H9 (cell line): ENCODE data around the gene NCKAP5L. TPM values are rescaled to one million over a fixed set of nuclear protein-coding genes. Genes with fewer than 3 reads are reported as not detected.
A peak's percentile ranks its signal among the peaks of the same experiment; 100 is the strongest.

Source experiments
- DNase-seq: peaks from one replicate; pipeline ENCODE4 v3.0.0-alpha.2; 2017
- H2AFZ ChIP-seq: one replicate; pipeline ENCODE4 v1.6.1; 2013; ENCODE audit warnings: mild to moderate bottlenecking, low read length, control low read depth, moderate library complexity
- H2AK5ac ChIP-seq: 2 replicates; pipeline ENCODE4 v1.6.1; 2013; ENCODE audit warnings: low read length, control low read depth, mixed read lengths; ENCODE audit not compliant: insufficient read length
- H2BK120ac ChIP-seq: one replicate; pipeline ENCODE4 v1.6.1; 2013; ENCODE audit warnings: low read depth, mild to moderate bottlenecking, low read length, control low read depth, inconsistent platforms; ENCODE audit not compliant: poor library complexity, severe bottlenecking
- H2BK12ac ChIP-seq: 2 replicates; pipeline ENCODE4 v1.6.1; 2013; ENCODE audit warnings: low read length, control low read depth, mixed read lengths, low read depth; ENCODE audit not compliant: insufficient read length
- H2BK15ac ChIP-seq: 2 replicates; pipeline ENCODE4 v1.6.1; 2013; ENCODE audit warnings: low read depth, low read length, control low read depth
- H2BK20ac ChIP-seq: one replicate; pipeline ENCODE4 v1.6.1; 2013; ENCODE audit warnings: low read depth, mild to moderate bottlenecking, low read length, control low read depth, inconsistent platforms; ENCODE audit not compliant: poor library complexity, severe bottlenecking
- H2BK5ac ChIP-seq: 2 replicates; pipeline ENCODE4 v1.6.1; 2013; ENCODE audit warnings: low read length, control low read depth, mixed read lengths; ENCODE audit not compliant: insufficient read length
- H3K14ac ChIP-seq: 2 replicates; pipeline ENCODE4 v1.6.1; 2013; ENCODE audit warnings: low read length, control low read depth; ENCODE audit not compliant: insufficient read depth
- H3K18ac ChIP-seq: 2 replicates; pipeline ENCODE4 v1.6.1; 2013; ENCODE audit warnings: low read depth, mild to moderate bottlenecking, mixed read lengths, low read length, control low read depth; ENCODE audit not compliant: insufficient read length
- H3K23ac ChIP-seq: 2 replicates; pipeline ENCODE4 v1.6.1; 2013; ENCODE audit warnings: low read length, control low read depth, mixed read lengths, low read depth; ENCODE audit not compliant: insufficient read length
- H3K23me2 ChIP-seq: 2 replicates; pipeline ENCODE4 v1.6.1; 2013; ENCODE audit warnings: low read depth, mild to moderate bottlenecking, mixed read lengths, low read length, control low read depth; ENCODE audit not compliant: insufficient read length, poor library complexity, severe bottlenecking
- H3K27ac ChIP-seq: 2 replicates; pipeline ENCODE4 v1.5.1; 2013; ENCODE audit warnings: low read length, control low read depth, mixed read lengths, low read depth; ENCODE audit not compliant: insufficient read length
- H3K27me3 ChIP-seq: 2 replicates; pipeline ENCODE4 v1.6.1; 2013; ENCODE audit warnings: low read length, control low read depth, inconsistent platforms; ENCODE audit not compliant: insufficient read depth
- H3K4ac ChIP-seq: 2 replicates; pipeline ENCODE4 v1.6.1; 2013; ENCODE audit warnings: low read depth, mild to moderate bottlenecking, control low read depth, inconsistent platforms, low read length, moderate library complexity
- H3K4me1 ChIP-seq: 2 replicates; pipeline ENCODE4 v1.6.1; 2013; ENCODE audit warnings: low read length, control low read depth, inconsistent platforms; ENCODE audit not compliant: insufficient read depth
- H3K4me2 ChIP-seq: 2 replicates; pipeline ENCODE4 v1.6.1; 2013; ENCODE audit warnings: low read length, control low read depth, mixed read lengths; ENCODE audit not compliant: insufficient read length, insufficient read depth
- H3K56ac ChIP-seq: 2 replicates; pipeline ENCODE4 v1.6.1; 2013; ENCODE audit warnings: low read depth, mild to moderate bottlenecking, mixed read lengths, low read length, control low read depth; ENCODE audit not compliant: insufficient read length
- H3K79me1 ChIP-seq: 2 replicates; pipeline ENCODE4 v1.6.1; 2013; ENCODE audit warnings: low read depth, mild to moderate bottlenecking, moderate library complexity, low read length, control low read depth, inconsistent platforms; ENCODE audit not compliant: insufficient read depth, poor library complexity, severe bottlenecking
- H3K79me2 ChIP-seq: 2 replicates; pipeline ENCODE4 v1.6.1; 2013; ENCODE audit warnings: low read length, control low read depth, inconsistent platforms; ENCODE audit not compliant: insufficient read depth
- H3K9ac ChIP-seq: 2 replicates; pipeline ENCODE4 v1.6.1; 2013; ENCODE audit warnings: low read length, control low read depth, mixed read lengths; ENCODE audit not compliant: insufficient read length; ENCODE audit errors: extremely low read depth
- H3K9me3 ChIP-seq: one replicate; pipeline ENCODE4 v1.6.1; 2013; ENCODE audit warnings: low read depth, low read length, inconsistent platforms; ENCODE audit not compliant: control insufficient read depth
- H3T11ph ChIP-seq: one replicate; pipeline ENCODE4 v1.6.1; 2013; ENCODE audit warnings: mild to moderate bottlenecking, low read length, control low read depth, inconsistent platforms
- H4K20me1 ChIP-seq: one replicate; pipeline ENCODE4 v1.6.1; 2013; ENCODE audit not compliant: control insufficient read depth, insufficient read length, insufficient read depth
- H4K5ac ChIP-seq: 2 replicates; pipeline ENCODE4 v1.6.1; 2013; ENCODE audit warnings: low read depth, mild to moderate bottlenecking, mixed read lengths, low read length, control low read depth; ENCODE audit not compliant: insufficient read length
- H4K8ac ChIP-seq: replicated peaks from 2 replicates; pipeline ENCODE4 v1.6.1; 2013; ENCODE audit warnings: low read length, control low read depth, mixed read lengths, low read depth; ENCODE audit not compliant: insufficient read length
- H4K91ac ChIP-seq: 2 replicates; pipeline ENCODE4 v1.6.1; 2013; ENCODE audit warnings: low read depth, mild to moderate bottlenecking, moderate library complexity, mixed read lengths, low read length, control low read depth; ENCODE audit not compliant: insufficient read length
- H3K27ac Mint-ChIP-seq, 3 experiments: 2 replicates in 2 of 3; 3 replicates in 1 of 3; pipeline ENCODE4 v1.8.0; 2020 to 2021; ENCODE audit warnings: mixed read lengths in 3 of 3, mild to moderate bottlenecking in 1 of 3, moderate library complexity in 1 of 3
- H3K27me3 Mint-ChIP-seq: 2 replicates; pipeline ENCODE4 v1.8.0; 2021; ENCODE audit warnings: low read depth, mild to moderate bottlenecking, moderate library complexity, mixed read lengths
- H3K36me3 Mint-ChIP-seq, 3 experiments: 2 replicates in 2 of 3; 3 replicates in 1 of 3; pipeline ENCODE4 v1.8.0; 2020 to 2021; ENCODE audit warnings: low read depth in 3 of 3, mixed read lengths in 3 of 3; ENCODE audit not compliant: insufficient read depth in 1 of 3
- H3K4me1 Mint-ChIP-seq, 2 experiments: 2 replicates each; pipeline ENCODE4 v1.8.0; 2020; ENCODE audit warnings: mixed read lengths in 2 of 2
- H3K4me3 Mint-ChIP-seq, 2 experiments: 2 replicates in 1 of 2; 3 replicates in 1 of 2; pipeline ENCODE4 v1.8.0; 2020 to 2021; ENCODE audit warnings: mild to moderate bottlenecking in 2 of 2, mixed read lengths in 2 of 2, moderate library complexity in 1 of 2
- H3K9me3 Mint-ChIP-seq, 2 experiments: 2 replicates in 1 of 2; 3 replicates in 1 of 2; pipeline ENCODE4 v1.8.0; 2020; ENCODE audit warnings: mild to moderate bottlenecking in 2 of 2, mixed read lengths in 2 of 2, moderate library complexity in 1 of 2
- WGBS: extraction: QIAGEN DNeasy Blood & Tissue Kit; methylation state at CpG from one replicate; pipeline ENCODE4 v1.1.7; 2013; ENCODE audit warnings: missing lambda C conversion rate, low lambda C conversion rate, mixed read lengths; ENCODE audit not compliant: insufficient read length; ENCODE audit errors: extremely low coverage; 5-methylcytosine and 5-hydroxymethylcytosine counted together
- total RNA-seq: library from RNA; stranded (reverse); gene quantifications from 2 replicates; pipeline ENCODE4 v1.2.1, GENCODE V29; 2021
- TF ChIP-seq, protein P1 (sequence below): fragments of 200-600 bp; sonication (generic); conservative IDR thresholded peaks from 3 replicates; pipeline ENCODE4 v1.8.0; 2021; ENCODE audit warnings: antibody characterized with exemption, mild to moderate bottlenecking

The NCKAP5L gene
- total RNA-seq, 1 experiment from 2014 or later: 27.7 TPM

DNA sequence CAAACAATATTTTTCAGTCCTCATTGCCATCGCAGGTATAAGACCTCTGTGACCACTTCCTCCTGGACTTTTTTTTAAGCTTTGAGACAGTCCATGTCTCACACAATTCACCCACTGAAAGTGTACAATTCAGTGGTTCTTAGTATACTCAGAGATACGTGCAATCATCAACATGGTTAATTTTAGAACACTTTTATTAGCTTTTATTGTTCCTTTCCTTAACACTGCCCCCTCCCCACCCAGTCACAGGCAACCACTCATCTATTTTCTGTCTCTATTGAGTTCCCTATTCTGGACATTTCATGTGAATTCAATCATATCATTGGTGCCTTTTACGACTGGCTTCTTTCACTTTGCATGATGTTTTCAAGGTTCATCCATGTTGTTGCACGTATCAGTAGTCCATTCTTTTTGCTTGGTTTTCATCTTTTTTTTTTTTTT lies 16.2 kb downstream of the NCKAP5L start:
- Histone ChIP-seq H3K79me1 (no peaks in the 10 kb centered on the region), H3T11ph (no peak overlapping the region), H2AK5ac (no peak overlapping the region), H3K23me2 (no peaks in the 10 kb centered on the region), H3K9ac (no peak overlapping the region), H2AFZ (no peak overlapping the region), H3K14ac (no peak overlapping the region), H3K4me2 (no peak overlapping the region), H3K23ac (no peak overlapping the region), H3K4me1 (peaks cover 14% of the 10 kb centered on the region; the same call in 1 of the 2 replicates), H2BK120ac (no peak overlapping the region), H3K27ac (no peak overlapping the region), H4K5ac (no peak overlapping the region), H3K27me3 (no peaks in the 10 kb centered on the region), H4K91ac (no peak overlapping the region), H3K56ac (no peak overlapping the region), H3K79me2 (no peaks in the 10 kb centered on the region), H4K20me1 (no peaks in the 10 kb centered on the region), H2BK15ac (no peak overlapping the region), H3K9me3 (no peaks in the 10 kb centered on the region), H3K18ac (no peak overlapping the region), H4K8ac (no peak overlapping the region), H2BK12ac (no peak overlapping the region), H3K4ac (no peak overlapping the region), H2BK20ac (no peak overlapping the region), H2BK5ac (no peak overlapping the region)
- H3K27ac Mint-ChIP-seq: peak overlapping the region in 2 of 3 experiments; percentile 62 to 90; a peak in 4 of 7 replicates
- H3K27me3 Mint-ChIP-seq: no peaks in the 10 kb centered on the region
- TF ChIP-seq, protein P1, sequence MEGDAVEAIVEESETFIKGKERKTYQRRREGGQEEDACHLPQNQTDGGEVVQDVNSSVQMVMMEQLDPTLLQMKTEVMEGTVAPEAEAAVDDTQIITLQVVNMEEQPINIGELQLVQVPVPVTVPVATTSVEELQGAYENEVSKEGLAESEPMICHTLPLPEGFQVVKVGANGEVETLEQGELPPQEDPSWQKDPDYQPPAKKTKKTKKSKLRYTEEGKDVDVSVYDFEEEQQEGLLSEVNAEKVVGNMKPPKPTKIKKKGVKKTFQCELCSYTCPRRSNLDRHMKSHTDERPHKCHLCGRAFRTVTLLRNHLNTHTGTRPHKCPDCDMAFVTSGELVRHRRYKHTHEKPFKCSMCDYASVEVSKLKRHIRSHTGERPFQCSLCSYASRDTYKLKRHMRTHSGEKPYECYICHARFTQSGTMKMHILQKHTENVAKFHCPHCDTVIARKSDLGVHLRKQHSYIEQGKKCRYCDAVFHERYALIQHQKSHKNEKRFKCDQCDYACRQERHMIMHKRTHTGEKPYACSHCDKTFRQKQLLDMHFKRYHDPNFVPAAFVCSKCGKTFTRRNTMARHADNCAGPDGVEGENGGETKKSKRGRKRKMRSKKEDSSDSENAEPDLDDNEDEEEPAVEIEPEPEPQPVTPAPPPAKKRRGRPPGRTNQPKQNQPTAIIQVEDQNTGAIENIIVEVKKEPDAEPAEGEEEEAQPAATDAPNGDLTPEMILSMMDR: no peak
- H3K9me3 Mint-ChIP-seq: no peaks in the 10 kb centered on the region; a peak in 1 of 5 replicates
- peaks cover 26 to 47% of the 10 kb centered on the region in 2 experiments for H3K4me1 Mint-ChIP-seq
- WGBS: no CpG with 5 or more reads among the region's 4 CpGs
- peaks cover 0 to 15% (median 8%) of the 10 kb centered on the region in 3 experiments; a peak in 4 of 7 replicates for H3K36me3 Mint-ChIP-seq
- no peak for DNase-seq
- no peak overlapping the region; a peak in 1 of 5 replicates for H3K4me3 Mint-ChIP-seq
